MCF 10A (cell line): ENCODE measurements around the gene RADX. TPM values are rescaled to one million over a fixed set of nuclear protein-coding genes. Genes with fewer than 3 reads are reported as not detected.

ENCODE experiments used
- BruUV-seq: library from RNA; stranded (reverse); fragments of 400-500 nt; replicated peaks from 2 replicates; lab custom pipeline; 2021; lab: Mats Ljungman, UMichigan
- CTCF ChIA-PET: fragments of 300-600 bp; sonication (Branson Sonifier 250); formaldehyde crosslinking; extraction: SDS; loops from one replicate; lab custom pipeline; 2021; ENCODE audit warnings: antibody characterized with exemption, inconsistent platforms; lab: Yijun Ruan, JAX
- POLR2A ChIA-PET: fragments of 300-600, 350-650 bp; sonication (Branson Sonifier 250); formaldehyde crosslinking; extraction: SDS; loops from one replicate; lab custom pipeline; 2020; ENCODE audit warnings: antibody characterized with exemption, inconsistent platforms; lab: Yijun Ruan, JAX
- DNase-seq: peaks from one replicate; pipeline ENCODE4 v3.0.0-alpha.2; 2018; ENCODE audit not compliant: unreplicated experiment
- H3K27ac Mint-ChIP-seq: one replicate; pipeline ENCODE4 v1.8.0; 2022; ENCODE audit warnings: mild to moderate bottlenecking, low read depth, mixed read lengths; ENCODE audit not compliant: unreplicated experiment
- H3K27me3 Mint-ChIP-seq: one replicate; pipeline ENCODE4 v1.8.0; 2022; ENCODE audit warnings: mixed read lengths; ENCODE audit not compliant: insufficient read depth, unreplicated experiment
- H3K36me3 Mint-ChIP-seq: one replicate; pipeline ENCODE4 v1.8.0; 2022; ENCODE audit warnings: mild to moderate bottlenecking, moderate library complexity, mixed read lengths; ENCODE audit not compliant: insufficient read depth, unreplicated experiment
- H3K4me1 Mint-ChIP-seq: one replicate; pipeline ENCODE4 v1.8.0; 2022; ENCODE audit warnings: mixed read lengths; ENCODE audit not compliant: insufficient read depth, unreplicated experiment
- H3K4me3 Mint-ChIP-seq: one replicate; pipeline ENCODE4 v1.8.0; 2022; ENCODE audit warnings: mild to moderate bottlenecking, moderate library complexity, mixed read lengths; ENCODE audit not compliant: unreplicated experiment
- H3K9me3 Mint-ChIP-seq: one replicate; pipeline ENCODE4 v1.8.0; 2022; ENCODE audit warnings: mixed read lengths; ENCODE audit not compliant: unreplicated experiment
- CTCF ChIP-seq: fragments of 200-600 bp; IDR thresholded peaks from one replicate; pipeline ENCODE4 v1.8.0; 2022; ENCODE audit warnings: antibody characterized with exemption, mild to moderate bottlenecking; ENCODE audit not compliant: unreplicated experiment
- intact Hi-C: fragments of 100-400 bp; cut with micrococcal nuclease; formaldehyde crosslinking; loops from 2 replicates; pipeline ENCODE4 v1.14.1; 2022
- total RNA-seq: library from RNA; stranded (reverse); gene quantifications from 2 replicates; pipeline ENCODE4 v1.2.3, GENCODE V29; 2022

The RADX gene
- total RNA-seq, 1 experiment from 2014 or later = 2.2 TPM

GRCh38 chrX:106585478-106585877 is 26.3 kb upstream of the RADX start:
- peak; percentile 8 for DNase-seq
- H3K4me3 Mint-ChIP-seq = no peak overlapping the region
- H3K4me1 Mint-ChIP-seq = no peaks in the 10 kb centered on the region
- H3K27ac Mint-ChIP-seq = no peak overlapping the region
- TF ChIP-seq CTCF = no peak
- no TSS peak for BruUV-seq
- intact Hi-C loops = no loop called here
- ChIA-PET POLR2A (no interaction called here), CTCF (interaction anchor here (0.6 kb wide), 1 partner anchor 204 kb away, joined by 3 read pairs; no protein-coding TSS in a partner anchor)
- H3K36me3 Mint-ChIP-seq = no peaks in the 10 kb centered on the region
- H3K27me3 Mint-ChIP-seq = peaks cover 18% of the 10 kb centered on the region
- no peaks in the 10 kb centered on the region for H3K9me3 Mint-ChIP-seq

GRCh38 chrX:106588801-106589200 is 23.0 kb upstream of the RADX start:
- intact Hi-C loops = no loop called here
- BruUV-seq = no TSS peak
- TF ChIP-seq CTCF = no peak
- CTCF ChIA-PET = interaction anchor here (0.7 kb wide), 1 partner anchor 606 kb away, joined by 4 read pairs; no protein-coding TSS in a partner anchor
- POLR2A ChIA-PET = interaction anchor here (2.5 kb wide), 1 partner anchor 23 kb away, joined by 12 read pairs; the partner anchor contains the start of gene RADX
- Mint-ChIP-seq H3K36me3 (no peaks in the 10 kb centered on the region), H3K4me3 (no peak overlapping the region), H3K27ac (no peak overlapping the region), H3K27me3 (peaks cover 34% of the 10 kb centered on the region), H3K9me3 (no peaks in the 10 kb centered on the region), H3K4me1 (no peaks in the 10 kb centered on the region)
- DNase-seq = no peak

DNA sequence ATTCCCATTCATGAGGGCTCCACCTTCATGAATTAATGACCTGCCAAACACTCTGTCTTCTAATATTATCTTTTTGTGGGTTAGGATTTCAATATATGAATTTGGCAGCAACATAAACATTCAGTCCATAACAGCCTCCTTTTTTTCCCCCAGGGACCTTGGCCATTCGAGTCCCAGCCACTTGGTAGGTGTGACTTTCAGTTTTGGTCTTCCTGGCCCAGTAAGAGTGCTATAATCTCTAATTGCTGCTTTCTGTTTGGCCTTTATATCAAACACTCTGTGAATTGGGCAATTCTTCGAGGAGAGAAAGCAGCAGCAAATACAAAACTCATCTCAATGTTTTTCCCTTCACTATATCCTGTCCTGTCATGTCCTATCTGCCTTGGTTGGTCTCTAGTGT is 12.4 kb upstream of the RADX start:
- DNase-seq = no peak

GRCh38 chrX:106606571-106606970 is 5.2 kb upstream of the RADX start:
- BruUV-seq = no TSS peak
- no peaks in the 10 kb centered on the region for H3K36me3 Mint-ChIP-seq
- no peak overlapping the region for H3K4me3 Mint-ChIP-seq
- no peaks in the 10 kb centered on the region for H3K4me1 Mint-ChIP-seq
- peaks cover 35% of the 10 kb centered on the region for H3K27me3 Mint-ChIP-seq
- no peak for TF ChIP-seq CTCF
- ChIA-PET CTCF (no interaction called here), POLR2A (no interaction called here)
- H3K27ac Mint-ChIP-seq = no peak overlapping the region
- DNase-seq = peak; percentile 34
- intact Hi-C loops = loop anchor here (10.0 kb wide), 1 partner anchor 58 kb away; no protein-coding TSS in a partner anchor
- H3K9me3 Mint-ChIP-seq = no peaks in the 10 kb centered on the region

More for the DNA sequence above, 12.4 kb upstream of the RADX start:
- CTCF ChIA-PET = interaction anchor here (0.9 kb wide), 1 partner anchor 118 kb away, joined by 3 read pairs; no protein-coding TSS in a partner anchor
- POLR2A ChIA-PET = interaction anchor here (0.7 kb wide), 1 partner anchor 12 kb away, joined by 5 read pairs; no protein-coding TSS in a partner anchor
- BruUV-seq = no TSS peak
- Mint-ChIP-seq H3K27ac (no peak overlapping the region), H3K36me3 (no peaks in the 10 kb centered on the region), H3K9me3 (no peaks in the 10 kb centered on the region), H3K4me1 (no peaks in the 10 kb centered on the region), H3K27me3 (peaks cover 37% of the 10 kb centered on the region), H3K4me3 (no peak overlapping the region)
- no peak for TF ChIP-seq CTCF
- intact Hi-C loops = no loop called here
